HepG2 (cell line): ENCODE data around the gene NECTIN2. TPM values are rescaled to one million over a fixed set of nuclear protein-coding genes. Genes with fewer than 3 reads are reported as not detected.

ENCODE experiments used
- FOXK2 ChIP-seq: fragments of 450-650 bp; IDR thresholded peaks from 2 replicates; pipeline ENCODE4 v1.6.1; 2016
- HNF1B ChIP-seq: sonication (generic); formaldehyde crosslinking; IDR thresholded peaks from 2 replicates; pipeline ENCODE4 v1.5.1; 2020; ENCODE audit warnings: mild to moderate bottlenecking, moderate library complexity, missing genetic modification reagents
- KDM2A ChIP-seq: sonication (generic); formaldehyde crosslinking; IDR thresholded peaks from 2 replicates; pipeline ENCODE4 v1.4.0; 2020; ENCODE audit warnings: low read depth, missing genetic modification reagents, borderline replicate concordance
- MED1 ChIP-seq: sonication (generic); formaldehyde crosslinking; IDR thresholded peaks from 2 replicates; pipeline ENCODE4 v1.4.0; 2020; ENCODE audit warnings: missing genetic modification reagents
- MTF2 ChIP-seq: sonication (generic); formaldehyde crosslinking; IDR thresholded peaks from 2 replicates; pipeline ENCODE4 v1.5.0; 2020; ENCODE audit warnings: missing genetic modification reagents, borderline replicate concordance
- NFYC ChIP-seq: IDR thresholded peaks from 2 replicates; pipeline ENCODE4 v1.6.1; 2016; ENCODE audit warnings: missing genetic modification reagents, missing compliant biosample characterization
- PHF21A ChIP-seq: sonication (generic); formaldehyde crosslinking; IDR thresholded peaks from 2 replicates; pipeline ENCODE4 v1.5.0; 2020; ENCODE audit warnings: mild to moderate bottlenecking, missing genetic modification reagents
- POLR2G ChIP-seq: fragments of 200-400 bp; formaldehyde crosslinking; IDR thresholded peaks from 2 replicates; pipeline ENCODE4 v1.6.1; 2018; ENCODE audit warnings: mild to moderate bottlenecking, low read depth, low read length, moderate library complexity
- TGIF2 ChIP-seq: IDR thresholded peaks from 2 replicates; pipeline ENCODE4 v1.6.1; 2016; ENCODE audit warnings: control low read depth, missing compliant biosample characterization
- ZBTB7B ChIP-seq: sonication (generic); formaldehyde crosslinking; IDR thresholded peaks from 2 replicates; pipeline ENCODE4 v1.4.0; 2020; ENCODE audit warnings: missing genetic modification reagents
- ZBTB8A ChIP-seq: sonication (generic); formaldehyde crosslinking; IDR thresholded peaks from 2 replicates; pipeline ENCODE4 v1.4.0; 2020; ENCODE audit warnings: mild to moderate bottlenecking, low read depth, missing genetic modification reagents, borderline replicate concordance
- ZFYVE20 ChIP-seq: sonication (generic); formaldehyde crosslinking; IDR thresholded peaks from 2 replicates; pipeline ENCODE4 v1.8.0; 2023; ENCODE audit warnings: low read depth, mild to moderate bottlenecking, moderate library complexity, missing genetic modification reagents, borderline replicate concordance
- ZNF207 ChIP-seq: fragments of 450-650 bp; IDR thresholded peaks from 2 replicates; pipeline ENCODE4 v1.6.1; 2016; ENCODE audit warnings: antibody characterized with exemption, borderline replicate concordance
- ZNF318 ChIP-seq: sonication (generic); formaldehyde crosslinking; IDR thresholded peaks from 2 replicates; pipeline ENCODE4 v1.4.0; 2020; ENCODE audit warnings: mild to moderate bottlenecking, missing genetic modification reagents
- ZNF335 ChIP-seq: sonication (generic); formaldehyde crosslinking; IDR thresholded peaks from 2 replicates; pipeline ENCODE4 v1.4.0; 2020; ENCODE audit warnings: missing genetic modification reagents
- ZNF546 ChIP-seq: sonication (generic); formaldehyde crosslinking; conservative IDR thresholded peaks from 2 replicates; pipeline ENCODE4 v1.8.1; 2023; ENCODE audit warnings: mild to moderate bottlenecking, missing genetic modification reagents
- ZNF550 ChIP-seq: sonication (generic); formaldehyde crosslinking; IDR thresholded peaks from 2 replicates; pipeline ENCODE4 v1.4.0; 2020; ENCODE audit warnings: mild to moderate bottlenecking, missing genetic modification reagents, borderline replicate concordance
- ZNF569 ChIP-seq: sonication (generic); formaldehyde crosslinking; IDR thresholded peaks from 2 replicates; pipeline ENCODE4 v1.5.0; 2020; ENCODE audit warnings: mild to moderate bottlenecking, missing genetic modification reagents, moderate library complexity, borderline replicate concordance
- polyA plus RNA-seq, 8 experiments: library from polyadenylated mRNA; depleted of rRNA in 3 of 8; stranded (reverse) in 7 of 8; unstranded in 1 of 8; fragments of >200 nt; fragmentation: Illumina TruSeq in 4 of 8; extraction: Trizol in 4 of 8; gene quantifications; 2 replicates each; pipeline versions ENCODE4 v1.2.1 to v1.2.3, GENCODE V29; 2011 to 2016; ENCODE audit warnings: low read depth in 4 of 8, missing spikeins in 1 of 8, mixed read lengths in 1 of 8; ENCODE audit not compliant: insufficient read depth in 1 of 8
- total RNA-seq, 5 experiments: library from RNA; depleted of rRNA; stranded (reverse); fragments of >200 nt; fragmentation: Illumina TruSeq; extraction: Trizol; gene quantifications; 2 replicates each; pipeline ENCODE4 v1.2.3, GENCODE V29; 2016; ENCODE audit warnings: low read depth in 1 of 5
- TF ChIP-seq, protein P1 (sequence below): sonication (generic); formaldehyde crosslinking; IDR thresholded peaks from 2 replicates; pipeline ENCODE4 v1.5.0; 2020; ENCODE audit warnings: mild to moderate bottlenecking, missing genetic modification reagents

Gene NECTIN2
- total and polyA plus RNA-seq, 2 of the 13 experiments (the other 11 are each of a cell fraction or from before 2014, with no cell fraction given) = 75.4 to 114 TPM

GRCh38 chr19:44924243-44924725 lies 78.2 kb downstream of the NECTIN2 start (continued):
- TF ChIP-seq ZNF318 (no peak), ZNF569 (no peak), KDM2A (CRISPR knock-in tag) (peak; percentile 85), POLR2G (peak; percentile 69), TGIF2 (CRISPR knock-in tag) (peak; percentile 52; the same call in 1 of the 2 replicates), ZNF550 (CRISPR knock-in tag) (no peak), MTF2 (CRISPR knock-in tag) (no peak), ZBTB7B (peak; percentile 100), HNF1B (CRISPR knock-in tag) (peak; percentile 58), MED1 (CRISPR knock-in tag) (peak; percentile 99), ZNF207 (no peak), ZNF335 (CRISPR knock-in tag) (peak; percentile 70; the same call in 1 of the 2 replicates), ZFYVE20 (CRISPR knock-in tag) (no peak), PHF21A (peak; percentile 95), ZBTB8A (no peak), FOXK2 (no peak; the same call in 1 of the 2 replicates), NFYC (peak; percentile 29; the same call in 1 of the 2 replicates), ZNF546 (CRISPR knock-in tag) (peak; percentile 80; the same call in 1 of the 2 replicates)
- TF ChIP-seq, protein P1, sequence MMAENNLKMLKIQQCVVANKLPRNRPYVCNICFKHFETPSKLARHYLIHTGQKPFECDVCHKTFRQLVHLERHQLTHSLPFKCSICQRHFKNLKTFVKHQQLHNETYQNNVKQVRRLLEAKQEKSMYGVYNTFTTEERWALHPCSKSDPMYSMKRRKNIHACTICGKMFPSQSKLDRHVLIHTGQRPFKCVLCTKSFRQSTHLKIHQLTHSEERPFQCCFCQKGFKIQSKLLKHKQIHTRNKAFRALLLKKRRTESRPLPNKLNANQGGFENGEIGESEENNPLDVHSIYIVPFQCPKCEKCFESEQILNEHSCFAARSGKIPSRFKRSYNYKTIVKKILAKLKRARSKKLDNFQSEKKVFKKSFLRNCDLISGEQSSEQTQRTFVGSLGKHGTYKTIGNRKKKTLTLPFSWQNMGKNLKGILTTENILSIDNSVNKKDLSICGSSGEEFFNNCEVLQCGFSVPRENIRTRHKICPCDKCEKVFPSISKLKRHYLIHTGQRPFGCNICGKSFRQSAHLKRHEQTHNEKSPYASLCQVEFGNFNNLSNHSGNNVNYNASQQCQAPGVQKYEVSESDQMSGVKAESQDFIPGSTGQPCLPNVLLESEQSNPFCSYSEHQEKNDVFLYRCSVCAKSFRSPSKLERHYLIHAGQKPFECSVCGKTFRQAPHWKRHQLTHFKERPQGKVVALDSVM = peak; percentile 77
